Measurements from ENCODE around the gene TMEM190.

The TMEM190 gene

GRCh38 chr19:55385724-55386492 is 9.3 kb downstream of the TMEM190 start, which contains the start of gene RPL28:
Gene RPL28 (plus strand): TSS chr19:55385932. CDS start chr19:55386358, 426 bp downstream.
- TF ChIP-seq NFIC (IDR thresholded peaks at IDR 0.05) (no peak), MAX (IDR thresholded peaks at IDR 0.05) (peak; percentile 71), USF1 (IDR thresholded peaks at IDR 0.05) (peak; percentile 35; the same call in 1 of the 2 replicates), TEAD4 (IDR thresholded peaks at IDR 0.05) (peak; percentile 34; the same call in 1 of the 2 replicates), TAF1 (IDR thresholded peaks at IDR 0.05; ENCODE audit: low read depth) (peak; percentile 100), FOXM1 (IDR thresholded peaks at IDR 0.05; ENCODE audit: borderline replicate concordance, low read depth) (no peak), CREB1 (IDR thresholded peaks at IDR 0.05; ENCODE audit: low read depth) (peak; percentile 52; the same call in 1 of the 2 replicates), REST (IDR thresholded peaks at IDR 0.05; ENCODE audit: low read depth) (no peak), ZBTB7A (IDR thresholded peaks at IDR 0.05; ENCODE audit: low read depth) (no peak), EP300 (IDR thresholded peaks at IDR 0.05; ENCODE audit: borderline replicate concordance) (no peak), YY1 (IDR thresholded peaks at IDR 0.05; ENCODE audit: low read depth) (peak; percentile 80), TCF12 (IDR thresholded peaks at IDR 0.05; ENCODE audit: low read depth) (peak; percentile 49; the same call in 1 of the 2 replicates)

GRCh38 chr19:55386493-55386971 is 9.9 kb downstream of the TMEM190 start:
- no peak for TF ChIP-seq USF1 (IDR thresholded peaks at IDR 0.05)
- TF ChIP-seq YY1 (IDR thresholded peaks at IDR 0.05; ENCODE audit: low read depth) = no peak
- no peak for TF ChIP-seq TCF12 (IDR thresholded peaks at IDR 0.05; ENCODE audit: low read depth)
- TF ChIP-seq ZBTB7A (IDR thresholded peaks at IDR 0.05; ENCODE audit: low read depth) = no peak
- no peak for TF ChIP-seq NFIC (IDR thresholded peaks at IDR 0.05)
- TF ChIP-seq RAD21 (IDR thresholded peaks at IDR 0.05; ENCODE audit: low read depth) = no peak

DNA sequence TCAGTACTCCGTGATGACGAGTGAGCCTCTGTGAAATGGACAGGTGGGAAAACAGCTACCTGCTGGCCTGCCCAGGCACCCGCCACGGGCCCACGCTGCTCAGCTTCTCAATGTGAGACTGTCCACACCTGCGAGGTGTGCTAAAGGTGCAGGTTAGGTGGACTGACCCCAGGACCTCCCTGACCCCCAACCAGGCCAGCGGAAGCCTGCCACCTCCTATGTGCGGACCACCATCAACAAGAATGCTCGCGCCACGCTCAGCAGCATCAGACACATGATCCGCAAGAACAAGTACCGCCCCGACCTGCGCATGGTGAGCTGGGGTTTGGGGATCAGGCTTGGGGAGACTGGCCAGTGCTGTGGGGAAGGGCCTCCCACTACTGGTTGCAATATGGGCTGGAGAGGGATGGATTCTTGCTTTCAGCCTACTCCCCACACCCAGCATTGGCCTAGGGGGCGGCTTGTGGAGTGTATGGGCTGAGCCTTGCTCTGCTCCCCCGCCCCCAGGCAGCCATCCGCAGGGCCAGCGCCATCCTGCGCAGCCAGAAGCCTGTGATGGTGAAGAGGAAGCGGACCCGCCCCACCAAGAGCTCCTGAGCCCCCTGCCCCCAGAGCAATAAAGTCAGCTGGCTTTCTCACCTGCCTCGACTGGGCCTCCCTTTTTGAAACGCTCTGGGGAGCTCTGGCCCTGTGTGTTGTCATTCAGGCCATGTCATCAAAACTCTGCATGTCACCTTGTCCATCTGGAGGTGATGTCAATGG is 11.3 kb downstream of the TMEM190 start:
- no peak for TF ChIP-seq EGR1 (IDR thresholded peaks at IDR 0.05)
- no peak for TF ChIP-seq CREB1 (IDR thresholded peaks at IDR 0.05; ENCODE audit: low read depth)
- no peak for TF ChIP-seq USF1 (IDR thresholded peaks at IDR 0.05)
- TF ChIP-seq YY1 (IDR thresholded peaks at IDR 0.05; ENCODE audit: low read depth) = no peak
- TF ChIP-seq REST (IDR thresholded peaks at IDR 0.05; ENCODE audit: low read depth) = no peak
- TF ChIP-seq FOXM1 (IDR thresholded peaks at IDR 0.05; ENCODE audit: borderline replicate concordance, low read depth) = no peak
- TF ChIP-seq TEAD4 (IDR thresholded peaks at IDR 0.05) = no peak
- TF ChIP-seq TAF1 (IDR thresholded peaks at IDR 0.05; ENCODE audit: low read depth) = no peak
- no peak for TF ChIP-seq MAX (IDR thresholded peaks at IDR 0.05)

DNA sequence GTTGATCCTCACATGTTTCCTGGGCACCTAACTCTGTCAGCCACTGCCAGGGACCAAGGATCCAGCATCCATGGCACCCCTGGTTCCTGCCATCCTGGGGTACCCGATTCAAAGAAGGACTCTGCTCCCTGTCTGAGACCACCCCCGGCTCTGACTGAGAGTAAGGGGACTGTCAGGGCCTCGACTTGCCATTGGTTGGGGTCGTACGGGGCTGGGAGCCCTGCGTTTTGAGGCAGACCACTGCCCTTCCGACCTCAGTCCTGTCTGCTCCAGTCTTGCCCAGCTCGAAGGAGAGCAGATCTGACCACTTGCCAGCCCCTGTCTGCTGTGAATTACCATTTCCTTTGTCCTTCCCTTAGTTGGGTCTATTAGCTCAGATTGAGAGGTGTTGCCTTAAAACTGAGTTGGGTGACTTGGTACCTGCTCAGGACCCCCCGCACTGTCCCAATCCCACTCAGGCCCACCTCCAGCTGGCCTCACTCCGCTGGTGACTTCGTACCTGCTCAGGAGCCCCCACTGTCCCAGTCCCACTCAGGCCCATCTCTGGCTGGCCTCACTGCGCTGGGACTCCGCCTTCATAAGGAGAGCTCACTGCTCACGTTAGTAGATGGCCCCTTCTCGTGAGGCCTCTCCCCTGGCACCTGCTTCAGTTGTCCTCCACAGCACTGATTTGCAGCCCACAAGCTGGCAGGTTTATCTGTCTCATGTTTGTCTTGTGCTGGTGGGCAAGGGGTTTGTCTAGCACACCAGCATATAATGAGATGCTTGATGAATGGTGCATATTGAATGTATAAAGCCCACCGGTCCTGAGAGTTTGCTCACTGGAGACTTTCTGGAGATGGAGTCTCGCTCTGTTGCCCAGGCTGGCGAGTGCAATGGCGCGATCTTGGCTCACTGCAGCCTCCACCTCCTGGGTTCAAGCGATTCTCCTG is 13.0 kb downstream of the TMEM190 start:
- TF ChIP-seq TAF1 (IDR thresholded peaks at IDR 0.05; ENCODE audit: low read depth) (no peak), CEBPB (IDR thresholded peaks at IDR 0.05) (no peak), NFIC (IDR thresholded peaks at IDR 0.05) (no peak), RAD21 (IDR thresholded peaks at IDR 0.05; ENCODE audit: low read depth) (no peak), MAX (IDR thresholded peaks at IDR 0.05) (no peak)

All from Ishikawa (cell line).